SH-SY5Y (cell line): ENCODE measurements around the gene SLC46A2.

Experiments
- GATA2 ChIP-seq: IDR thresholded peaks from 2 replicates; pipeline ENCODE4 v1.6.1; 2011; ENCODE audit warnings: mild to moderate bottlenecking, low read depth, low read length
- GATA3 ChIP-seq: IDR thresholded peaks from 2 replicates; pipeline ENCODE4 v1.6.1; 2011; ENCODE audit warnings: low read depth, mild to moderate bottlenecking, low read length, moderate library complexity

The SLC46A2 gene

DNA sequence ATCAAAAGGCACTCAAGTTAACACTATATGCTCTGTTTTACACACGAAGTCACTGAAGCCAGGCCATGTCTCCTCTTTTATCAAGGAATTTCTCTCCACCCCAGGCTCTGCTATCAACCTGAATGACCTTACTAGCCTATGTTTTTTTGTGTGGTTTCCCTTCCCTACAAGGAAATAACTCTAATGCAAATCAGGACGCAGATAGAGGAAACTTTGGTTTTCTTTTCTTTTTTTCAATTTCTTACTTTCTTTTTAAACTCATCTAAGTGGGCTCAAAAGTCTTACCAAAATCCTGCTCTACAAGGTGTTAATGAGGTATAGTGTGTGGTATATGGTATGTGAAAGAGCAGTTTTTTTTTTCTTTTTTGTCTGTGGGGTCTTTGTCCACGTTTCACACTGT is 5.5 kb upstream of the SLC46A2 start:
- TF ChIP-seq GATA3 (no peak), GATA2 (no peak)

DNA sequence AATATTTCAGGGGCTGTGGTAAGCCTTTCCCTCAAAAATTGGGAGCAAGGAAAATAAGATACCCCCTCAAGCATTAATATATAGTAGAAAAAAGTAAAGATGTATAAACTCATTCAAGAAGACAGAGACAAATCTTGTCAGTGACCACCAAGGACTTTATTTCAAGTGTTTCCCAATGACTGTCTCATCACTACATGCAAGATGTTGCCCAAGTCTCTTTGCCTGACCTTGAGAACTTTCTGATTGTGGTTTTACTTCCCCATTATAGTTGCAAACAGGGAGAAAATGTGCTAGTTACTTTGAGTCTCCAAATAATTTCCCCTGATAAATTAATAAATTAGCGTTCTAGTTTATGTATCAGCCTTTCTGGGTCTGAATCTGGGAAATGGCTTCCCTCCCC is 4.0 kb upstream of the SLC46A2 start:
- no peak for TF ChIP-seq GATA3
- TF ChIP-seq GATA2, result no peak

DNA sequence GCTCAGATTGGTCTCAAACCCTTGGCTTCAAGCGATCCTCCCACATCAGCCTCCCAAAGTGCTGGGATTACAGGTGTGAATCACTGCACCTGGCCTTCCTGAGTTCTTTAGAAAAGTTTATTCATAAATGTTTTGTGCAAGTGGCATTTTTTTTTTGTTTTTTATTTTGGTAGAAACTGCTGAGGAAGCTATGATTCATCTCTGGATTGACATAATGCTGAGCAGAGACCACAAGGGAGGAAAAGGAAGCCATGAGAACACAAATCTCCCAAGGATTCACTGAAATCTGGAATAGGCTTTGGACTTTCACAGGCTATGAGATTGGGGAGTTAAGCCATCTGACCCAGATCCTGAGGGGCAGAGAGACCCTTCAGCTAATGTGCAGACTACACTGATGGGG is 3.4 kb upstream of the SLC46A2 start:
- TF ChIP-seq GATA3 (no peak), GATA2 (no peak)

DNA sequence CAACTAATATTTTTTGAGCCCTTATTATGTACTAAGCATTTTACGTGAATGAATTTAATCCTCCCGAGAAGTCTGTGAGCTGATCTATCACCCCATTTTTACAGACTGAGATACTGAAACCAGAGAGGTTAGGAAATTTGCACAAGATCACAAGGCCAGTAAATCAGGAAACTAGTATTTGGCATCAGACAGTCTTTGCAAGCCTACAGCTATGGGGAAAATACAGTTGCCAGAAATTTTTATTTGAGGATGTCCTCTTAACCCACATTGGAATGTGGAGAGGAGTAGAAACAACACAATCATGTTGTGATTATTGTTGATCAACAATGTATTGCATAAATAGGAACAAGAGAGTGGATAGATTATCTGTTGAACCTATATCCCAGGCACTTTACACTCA is 2.3 kb upstream of the SLC46A2 start:
- TF ChIP-seq GATA3, result no peak

DNA sequence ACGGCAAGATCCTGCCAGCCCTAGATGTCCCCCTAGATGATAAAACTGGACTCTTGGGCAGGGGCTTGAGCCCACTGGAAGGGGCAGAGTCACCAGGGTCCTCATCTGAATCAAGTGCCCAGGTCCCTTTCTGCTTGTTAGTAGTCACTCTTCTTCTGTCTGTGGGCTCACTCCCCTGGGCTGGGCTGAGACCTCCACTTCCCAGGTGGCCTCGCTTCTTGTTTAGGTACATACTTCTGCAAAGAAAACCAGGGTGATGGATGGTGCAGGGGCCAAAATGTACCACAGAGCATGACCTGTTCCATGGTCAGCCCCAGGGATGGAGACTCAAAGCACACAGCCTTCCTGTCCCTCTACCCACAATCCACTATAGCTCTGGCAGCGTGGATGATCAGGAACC is 845 bp upstream of the SLC46A2 start:
- TF ChIP-seq GATA2 (no peak), GATA3 (no peak)

DNA sequence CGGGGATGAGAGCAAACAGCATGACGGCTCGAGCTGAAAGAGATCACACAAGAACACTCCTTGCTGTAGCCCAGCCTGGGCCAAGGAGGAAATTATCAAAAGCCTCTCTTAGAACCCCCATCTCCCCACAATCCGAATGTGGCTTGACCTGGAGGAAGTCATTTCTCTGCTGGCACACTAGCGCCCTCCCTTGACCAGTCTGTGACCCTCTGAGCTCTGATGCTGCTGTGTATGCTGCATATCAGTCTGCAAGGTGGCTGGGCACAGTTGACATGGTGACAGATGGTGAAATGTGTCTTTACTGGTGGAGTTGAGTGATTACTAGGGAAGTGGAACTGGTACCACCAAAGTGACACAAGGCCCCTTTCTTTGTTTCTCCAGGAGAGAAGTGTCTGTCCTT is 3.3 kb downstream of the SLC46A2 start:
- TF ChIP-seq GATA3, result no peak
- TF ChIP-seq GATA2, result no peak

DNA sequence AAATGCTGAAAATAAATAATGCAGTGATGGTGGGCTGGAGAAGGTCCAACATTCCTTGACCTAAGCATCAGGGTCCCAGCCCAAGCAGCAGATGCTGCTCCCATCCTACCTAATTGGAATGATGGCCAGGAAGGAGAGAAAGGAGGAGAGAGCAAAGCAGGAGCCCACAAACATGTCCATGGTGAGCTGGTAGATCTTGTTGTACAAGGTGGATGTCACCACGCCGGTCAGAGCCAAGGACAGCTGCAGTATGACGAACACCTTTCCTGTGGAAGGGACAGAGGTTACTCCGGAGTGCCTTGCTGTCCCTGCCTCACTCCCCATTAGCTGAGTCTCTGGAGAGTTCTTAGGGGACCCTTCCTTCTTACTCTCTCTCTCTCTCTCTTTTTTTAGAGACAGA is 4.3 kb downstream of the SLC46A2 start:
- TF ChIP-seq GATA2 (no peak), GATA3 (no peak)

DNA sequence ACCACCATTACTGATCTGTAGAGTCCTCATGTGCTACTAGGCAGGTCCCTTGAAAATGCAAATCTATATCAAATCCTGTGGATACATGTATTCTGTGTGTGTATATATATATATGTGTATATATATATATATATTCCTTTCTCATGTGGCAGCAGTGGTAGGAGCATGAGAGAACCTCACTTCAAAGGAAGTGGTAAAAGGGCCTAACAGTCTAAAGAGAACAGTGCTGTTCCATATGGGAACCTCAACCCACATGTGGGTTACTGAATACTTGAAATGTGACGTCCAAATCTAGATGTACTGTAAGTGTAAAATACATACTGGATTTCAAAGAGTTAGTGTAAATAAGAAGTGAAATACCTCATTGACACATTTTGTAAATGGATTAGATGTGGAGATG is 5.4 kb downstream of the SLC46A2 start:
- TF ChIP-seq GATA2 (no peak), GATA3 (no peak)

DNA sequence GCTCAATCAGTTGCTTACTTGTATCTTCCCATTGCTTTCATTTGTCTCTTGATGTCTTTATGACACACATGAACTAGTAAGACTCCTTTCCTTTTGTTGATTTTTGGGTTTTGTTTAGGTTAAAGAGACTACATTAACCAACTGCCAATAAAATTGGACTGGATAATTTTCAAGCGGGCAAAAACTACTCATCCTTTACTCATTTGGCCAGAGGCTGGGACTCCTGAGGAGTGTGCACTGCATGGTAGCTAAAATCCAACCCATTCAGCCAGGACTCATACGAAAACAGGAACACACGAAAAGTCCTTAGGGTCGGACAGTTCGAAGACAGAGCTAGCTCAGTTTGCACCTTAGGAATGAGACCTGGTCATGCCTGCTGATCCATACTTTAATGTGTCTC is 6.0 kb downstream of the SLC46A2 start:
- TF ChIP-seq GATA2, result no peak
- no peak for TF ChIP-seq GATA3

DNA sequence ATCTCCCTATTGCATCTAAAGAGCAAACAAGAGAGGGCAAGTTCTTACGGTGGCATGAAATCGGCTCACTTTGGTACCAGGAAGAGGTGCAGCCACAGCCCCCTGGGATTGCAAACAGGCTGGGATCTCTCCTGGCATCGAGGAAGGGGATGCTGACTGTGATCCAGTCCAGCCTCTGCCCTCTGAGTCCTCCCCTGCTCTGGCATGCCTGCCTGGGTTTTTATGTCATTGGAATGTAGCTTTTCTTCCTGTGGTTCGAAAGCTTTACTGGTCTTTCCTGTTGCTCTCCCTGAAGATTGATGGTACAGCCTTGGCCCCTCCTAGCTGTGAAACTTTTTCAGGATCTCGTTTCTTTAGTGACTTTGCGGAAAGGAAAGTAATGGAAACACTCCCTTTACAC is 6.6 kb downstream of the SLC46A2 start:
- TF ChIP-seq GATA2, result no peak
- TF ChIP-seq GATA3, result no peak

DNA sequence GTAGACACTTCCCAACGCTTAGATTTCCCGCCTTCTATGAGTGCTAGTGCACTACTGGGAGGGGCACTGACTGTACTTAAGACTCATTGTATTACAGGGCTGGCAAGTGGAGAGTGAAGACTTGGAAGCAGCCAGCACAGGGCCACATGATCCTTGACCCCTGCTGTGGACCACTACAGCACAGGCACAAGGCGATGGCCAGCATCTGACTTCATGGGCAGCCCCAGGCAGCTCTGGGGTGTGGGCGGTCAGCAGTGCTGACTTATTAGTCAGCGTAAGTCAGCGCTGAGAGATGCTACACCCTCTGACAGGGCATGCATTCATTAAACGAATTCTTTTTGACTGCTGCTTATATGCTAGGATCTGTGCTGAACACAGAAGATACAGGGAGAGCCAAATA is 9.3 kb downstream of the SLC46A2 start:
- TF ChIP-seq GATA2, result no peak

DNA sequence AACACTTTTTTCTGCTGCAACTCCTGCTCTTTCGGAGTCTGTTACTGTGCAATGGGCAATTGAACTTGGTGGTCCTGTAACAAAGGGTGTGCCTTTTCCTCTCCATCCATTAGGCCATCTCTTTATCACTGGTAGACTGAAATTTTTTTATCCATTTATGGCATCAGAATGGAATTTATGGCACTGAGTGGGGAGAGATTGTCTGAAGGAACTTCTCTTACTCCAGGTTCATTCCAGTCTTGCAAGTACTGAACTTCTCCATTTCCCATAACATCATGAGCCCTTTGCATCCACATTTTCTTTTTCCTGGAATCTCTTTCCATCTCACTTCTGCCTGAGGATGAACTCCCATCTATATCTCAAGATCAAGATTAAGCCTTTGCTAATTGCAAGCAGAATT is 10.0 kb downstream of the SLC46A2 start:
- TF ChIP-seq GATA3 (no peak), GATA2 (no peak)

DNA sequence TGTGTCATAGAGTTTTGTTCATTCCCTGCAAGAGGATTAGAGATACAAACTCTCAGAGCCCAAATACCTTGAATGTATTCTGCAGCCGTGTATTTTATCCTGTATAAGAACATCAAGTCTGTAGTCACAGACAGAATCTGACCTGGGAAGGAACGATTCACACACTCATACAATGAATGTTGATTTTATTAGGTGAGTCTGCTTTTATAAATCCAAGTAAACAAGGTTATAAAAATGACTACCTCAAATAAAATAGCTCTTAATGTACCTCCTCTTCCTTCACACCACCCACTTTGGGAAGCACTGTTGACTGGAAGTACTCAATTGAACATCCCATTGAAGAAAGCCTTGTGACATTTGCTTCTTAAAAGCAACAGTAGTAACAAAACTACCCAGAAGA is 11.9 kb downstream of the SLC46A2 start:
- no peak for TF ChIP-seq GATA3
- no peak for TF ChIP-seq GATA2

DNA sequence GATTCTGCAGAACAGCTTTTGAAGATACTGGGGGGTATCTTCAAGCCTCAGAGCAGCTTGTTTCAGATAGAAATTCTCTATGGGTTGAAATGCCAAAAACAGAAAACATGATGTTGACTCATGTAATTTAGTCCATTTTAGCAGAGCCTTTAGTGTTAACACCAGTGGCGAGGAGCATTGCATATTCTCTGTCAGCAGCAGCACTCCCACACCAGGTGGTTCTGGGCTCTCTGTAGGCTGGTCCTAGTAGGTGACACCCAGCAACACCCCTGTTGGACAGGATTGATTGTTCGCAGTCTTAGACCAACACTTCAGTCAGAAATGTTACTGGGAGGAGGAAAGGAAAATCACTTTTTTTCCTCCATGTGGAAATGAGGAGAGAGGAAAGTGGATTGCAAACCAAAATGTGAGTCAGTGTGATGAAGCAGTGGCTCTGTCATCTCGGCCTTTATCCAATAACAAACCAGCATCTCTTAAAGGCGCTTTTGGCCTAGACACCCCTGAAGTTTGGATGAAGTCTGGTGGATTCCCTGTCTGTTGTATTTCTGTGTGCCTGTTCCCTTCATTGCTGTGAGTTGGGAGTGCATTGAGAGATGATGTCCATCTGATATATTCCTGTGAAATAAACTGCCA is 16.8 kb downstream of the SLC46A2 start:
- no peak for TF ChIP-seq GATA3
- no peak for TF ChIP-seq GATA2

DNA sequence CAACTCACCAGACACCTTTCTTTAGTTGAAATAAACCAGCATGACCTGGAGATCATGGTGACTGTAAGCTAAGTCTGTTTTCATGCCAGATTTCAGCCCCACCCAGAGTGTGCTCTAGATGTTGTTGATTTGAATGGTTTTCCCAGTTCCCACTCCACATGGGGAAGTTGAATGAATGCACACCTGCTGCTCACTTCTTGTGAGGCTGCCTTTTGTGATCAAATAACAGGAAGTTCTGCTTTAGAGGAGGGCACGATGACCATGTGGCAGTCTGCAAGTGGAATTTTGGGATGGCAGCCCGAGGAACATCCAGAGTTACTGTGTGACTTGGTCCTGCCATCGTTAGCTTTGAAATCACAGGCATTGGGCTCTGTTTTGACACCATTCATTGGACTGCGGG is 18.7 kb downstream of the SLC46A2 start:
- TF ChIP-seq GATA3, result no peak
- TF ChIP-seq GATA2, result no peak

DNA sequence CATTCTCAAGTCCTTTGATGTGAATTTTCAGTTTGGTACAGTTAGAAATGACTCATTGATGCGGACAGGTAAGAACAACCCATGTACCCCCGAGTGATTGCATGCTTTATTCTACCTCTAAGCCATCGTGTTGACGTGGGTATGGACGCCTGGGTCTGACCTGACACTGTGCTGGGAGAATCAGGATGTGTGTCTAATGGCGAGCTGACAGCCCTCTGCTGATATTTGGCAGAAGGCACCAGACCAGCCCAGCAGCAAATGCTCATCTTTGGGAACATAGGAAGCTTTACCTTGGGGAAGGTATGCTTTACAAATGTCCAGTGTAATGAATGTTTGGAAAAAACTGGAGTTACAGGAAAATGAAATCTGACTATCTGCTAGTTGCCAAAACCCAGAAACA is 20.1 kb downstream of the SLC46A2 start:
- TF ChIP-seq GATA3 (no peak), GATA2 (no peak)
